Activated T-helper 2 cell treated with anti-CD3 and anti-CD28 coated beads, Interferon-gamma antibody, Interleukin-2, Interleukin-4, amounts not matched to agents 10 μg/mL and 5 μg/mL and 100 μg/mL, durations not matched to agents 14 hours and 24 hours and 36 hours (primary cell): ENCODE data around the gene PMAIP1. TPM values are rescaled to one million over a fixed set of nuclear protein-coding genes. Genes with fewer than 3 reads are reported as not detected.

Experiments used
- DNase-seq: peaks from one replicate; pipeline ENCODE4 v3.0.0; 2021; ENCODE audit warnings: low spot score
- H3K27ac Mint-ChIP-seq: one replicate; pipeline ENCODE4 v1.8.0; 2021; ENCODE audit warnings: mixed read lengths
- H3K27me3 Mint-ChIP-seq: one replicate; pipeline ENCODE4 v1.8.0; 2021; ENCODE audit warnings: low read depth, mixed read lengths
- H3K36me3 Mint-ChIP-seq: one replicate; pipeline ENCODE4 v1.8.0; 2021; ENCODE audit warnings: low read depth, mixed read lengths
- H3K4me1 Mint-ChIP-seq: one replicate; pipeline ENCODE4 v1.8.0; 2021; ENCODE audit warnings: low read depth, mixed read lengths
- H3K4me3 Mint-ChIP-seq: one replicate; pipeline ENCODE4 v1.8.0; 2021; ENCODE audit warnings: low read depth, mild to moderate bottlenecking, moderate library complexity, mixed read lengths
- H3K9me3 Mint-ChIP-seq: one replicate; pipeline ENCODE4 v1.8.0; 2021; ENCODE audit warnings: mixed read lengths
- intact Hi-C: fragments of 100-400 bp; cut with micrococcal nuclease; formaldehyde crosslinking; loops from one replicate; pipeline ENCODE4 v1.15.1; 2023
- total RNA-seq: library from RNA; stranded (reverse); gene quantifications from 2 replicates; pipeline ENCODE4 v1.2.3, GENCODE V29; 2022

Gene PMAIP1
- total RNA-seq, 1 donor from 2014 or later = 41.8 TPM

DNA sequence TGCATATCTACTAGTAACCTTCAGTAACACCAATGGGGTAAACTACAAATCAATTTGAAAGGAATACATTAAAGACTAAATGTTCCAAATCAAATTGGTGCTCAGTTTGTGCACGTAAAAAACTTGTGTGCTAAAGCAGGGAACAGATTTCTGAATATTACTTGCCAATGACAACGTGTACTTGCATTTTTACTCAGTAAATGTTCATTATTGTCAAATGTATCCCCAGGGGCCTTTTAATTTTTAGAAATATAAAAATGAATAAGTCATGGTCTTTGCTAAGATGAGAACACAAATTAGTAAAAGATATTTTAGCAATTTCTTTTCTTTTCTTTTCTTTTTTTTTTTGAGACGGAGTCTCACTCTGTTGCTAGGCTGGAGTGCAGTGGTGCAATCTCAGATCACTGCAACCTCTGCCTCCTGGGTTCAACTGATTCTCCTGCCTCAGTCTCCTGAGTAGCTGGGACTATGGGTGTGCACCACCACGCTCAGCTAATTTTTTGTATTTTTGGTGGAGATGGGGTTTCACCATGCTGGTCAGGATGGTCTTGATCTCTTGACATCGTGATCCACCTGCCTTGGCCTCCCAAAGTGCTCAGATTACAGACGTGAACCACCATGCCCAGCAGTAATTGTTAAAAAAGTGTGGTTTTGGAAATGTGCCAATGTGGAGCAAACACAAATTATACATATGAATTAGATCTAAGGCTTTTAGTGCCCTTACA lies 52.6 kb downstream of the PMAIP1 start:
- H3K36me3 Mint-ChIP-seq = no peaks in the 10 kb centered on the region
- DNase-seq = no peak
- no peak overlapping the region for H3K4me3 Mint-ChIP-seq
- H3K9me3 Mint-ChIP-seq = no peaks in the 10 kb centered on the region
- H3K4me1 Mint-ChIP-seq = peaks cover 38% of the 10 kb centered on the region
- peaks cover 6% of the 10 kb centered on the region for H3K27me3 Mint-ChIP-seq
- peak overlapping the region; percentile 62 for H3K27ac Mint-ChIP-seq
- intact Hi-C loops = loop anchor here (5.0 kb wide), 1 partner anchor 105 kb away; no protein-coding TSS in a partner anchor

Other genes starting within 250 kb of the PMAIP1 start
- not detected in 2 replicates for gene CCBE1, start 202.6 kb upstream of the PMAIP1 start, total RNA-seq